ENCODE measurements around the gene LRP1B. TPM values are rescaled to one million over a fixed set of nuclear protein-coding genes. Genes with fewer than 3 reads are reported as not detected.

Gene LRP1B
- not detected in 5 replicates for total RNA-seq (2022; extraction: Qiagen RNA extraction)

GRCh38 chr2:142131010-142131669, at the start of gene LRP1B:
LRP1B (minus strand) TSS chr2:142131016; CDS start chr2:142130729, 287 bp downstream.

Data from A549 treated with Mapracorat at 1 μM for 4 hours (cell line).